ENCODE results near the gene IPO13.
A peak's percentile ranks its signal among the peaks of the same experiment; 100 is the strongest.

IPO13 gene

GRCh38 chr1:43947874-43948437 lies 1.2 kb downstream of the IPO13 start:
- no peak for DNase-seq (ENCODE audit: extremely low read depth in 1 of 2, low read depth in 1 of 2)

- no peak for DNase-seq (ENCODE audit: extremely low read depth in 1 of 2, low read depth in 1 of 2)
Observed at GRCh38 chr1:43949678-43950077, 2.9 kb downstream of the IPO13 start.

GRCh38 chr1:43951021-43951985 lies 4.6 kb downstream of the IPO13 start:
- DNase-seq (ENCODE audit: extremely low read depth in 1 of 2, low read depth in 1 of 2): no peak

GRCh38 chr1:43952731-43953346 lies 6.1 kb downstream of the IPO13 start:
- no peak for DNase-seq (ENCODE audit: extremely low read depth in 1 of 2, low read depth in 1 of 2)

- DNase-seq (ENCODE audit: extremely low read depth in 1 of 2, low read depth in 1 of 2): no peak
Observed at GRCh38 chr1:43953361-43953760, 6.6 kb downstream of the IPO13 start.

GRCh38 chr1:43954036-43954435 lies 7.3 kb downstream of the IPO13 start:
- no peak for DNase-seq (ENCODE audit: extremely low read depth in 1 of 2, low read depth in 1 of 2)

- DNase-seq (ENCODE audit: extremely low read depth in 1 of 2, low read depth in 1 of 2): no peak
Observed at GRCh38 chr1:43956234-43956633, 9.5 kb downstream of the IPO13 start.

- no peak for DNase-seq (ENCODE audit: extremely low read depth in 1 of 2, low read depth in 1 of 2)
Observed at GRCh38 chr1:43957407-43958040, 10.8 kb downstream of the IPO13 start.

GRCh38 chr1:43958351-43959255 lies 11.9 kb downstream of the IPO13 start:
- DNase-seq (ENCODE audit: extremely low read depth in 1 of 2, low read depth in 1 of 2): no peak

GRCh38 chr1:43960798-43961197 lies 14.0 kb downstream of the IPO13 start:
- DNase-seq (ENCODE audit: extremely low read depth in 1 of 2, low read depth in 1 of 2): no peak

- DNase-seq (ENCODE audit: extremely low read depth in 1 of 2, low read depth in 1 of 2): no peak
Observed at GRCh38 chr1:43961692-43962091, 14.9 kb downstream of the IPO13 start.

GRCh38 chr1:43962324-43962723 lies 15.6 kb downstream of the IPO13 start:
- DNase-seq (ENCODE audit: extremely low read depth in 1 of 2, low read depth in 1 of 2): no peak

- no peak for DNase-seq (ENCODE audit: extremely low read depth in 1 of 2, low read depth in 1 of 2)
Observed at GRCh38 chr1:43963006-43963405, 16.3 kb downstream of the IPO13 start.

GRCh38 chr1:43963890-43964289 lies 17.1 kb downstream of the IPO13 start:
- no peak for DNase-seq (ENCODE audit: extremely low read depth in 1 of 2, low read depth in 1 of 2)

- DNase-seq (ENCODE audit: extremely low read depth in 1 of 2, low read depth in 1 of 2): no peak
Observed at GRCh38 chr1:43965316-43965715, 18.6 kb downstream of the IPO13 start.

- no peak for DNase-seq (ENCODE audit: extremely low read depth in 1 of 2, low read depth in 1 of 2)
Observed at GRCh38 chr1:43968348-43968948, 21.7 kb downstream of the IPO13 start.

GRCh38 chr1:43969416-43969745 lies 22.6 kb downstream of the IPO13 start:
- DNase-seq (ENCODE audit: extremely low read depth in 1 of 2, low read depth in 1 of 2): no peak

- peak; percentile 86 to 97 for DNase-seq (ENCODE audit: extremely low read depth in 1 of 2, low read depth in 1 of 2)
Observed at GRCh38 chr1:43969746-43970466, 23.2 kb downstream of the IPO13 start, which contains the start of gene DPH2. Gene DPH2 (plus strand): TSS chr1:43970010. CDS start chr1:43970176, 166 bp downstream.

GRCh38 chr1:43970502-43970901 lies 23.8 kb downstream of the IPO13 start:
- DNase-seq (ENCODE audit: extremely low read depth in 1 of 2, low read depth in 1 of 2): no peak
